GM18505 (cell line): ENCODE results near the gene BBS12.

Experiments
- ATAC-seq: cut with Tn5 transposase; IDR thresholded peaks from one replicate; pipeline ENCODE4 v1.9.1; 2021; ENCODE audit not compliant: unreplicated experiment
- POLR2A ChIP-seq: IDR thresholded peaks from 4 replicates; pipeline ENCODE4 v1.6.1; 2011; ENCODE audit warnings: borderline replicate concordance; ENCODE audit not compliant: insufficient read depth, insufficient read length; ENCODE audit errors: extremely low read depth

The BBS12 gene

DNA sequence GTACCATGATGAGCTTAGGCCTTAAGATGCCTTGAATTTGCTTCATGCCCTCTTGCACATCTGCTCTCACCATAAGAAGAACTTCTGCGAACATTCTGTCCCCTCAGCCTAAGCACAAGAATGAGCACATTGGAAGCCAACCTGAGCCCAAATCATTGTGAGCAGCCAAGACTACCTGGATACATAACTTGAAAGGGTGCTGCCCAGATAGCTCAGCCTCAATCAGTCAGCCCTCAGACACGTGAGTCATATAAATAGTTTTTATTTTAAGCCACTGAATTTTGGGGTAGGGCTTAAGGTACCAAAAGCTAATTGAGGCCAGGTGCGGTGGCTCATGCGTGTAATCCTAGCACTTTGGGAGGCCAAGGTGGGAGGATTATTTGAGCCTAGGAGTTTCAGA, 27.5 kb upstream of the BBS12 start:
- TF ChIP-seq POLR2A = no peak
- ATAC-seq = peak; percentile 46

GRCh38 chr4:122705547-122706117, 26.9 kb upstream of the BBS12 start:
- no peak for ATAC-seq
- TF ChIP-seq POLR2A = no peak

- no peak for ATAC-seq
- no peak for TF ChIP-seq POLR2A
Measured at GRCh38 chr4:122706511-122706910, 26.0 kb upstream of the BBS12 start.

DNA sequence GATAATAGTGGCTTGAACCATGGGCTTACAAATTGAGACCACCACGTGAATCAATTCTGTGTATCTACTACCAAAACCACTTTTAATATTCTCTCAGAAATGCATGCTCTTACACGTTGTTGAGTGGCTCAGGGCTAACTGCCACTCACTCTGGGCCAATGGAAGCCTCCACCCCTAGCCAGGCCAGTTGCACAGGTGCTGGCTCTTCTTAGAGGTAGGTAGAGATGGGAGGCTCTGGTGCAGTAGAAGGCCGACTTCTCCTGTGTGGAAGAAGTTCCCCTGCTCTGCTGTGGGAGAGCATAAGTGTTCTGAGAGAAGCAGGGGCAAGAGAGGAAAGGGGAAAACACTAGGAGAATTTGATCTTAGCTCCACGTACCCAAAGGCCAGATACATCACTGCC, 25.0 kb upstream of the BBS12 start:
- TF ChIP-seq POLR2A = no peak
- no peak for ATAC-seq

DNA sequence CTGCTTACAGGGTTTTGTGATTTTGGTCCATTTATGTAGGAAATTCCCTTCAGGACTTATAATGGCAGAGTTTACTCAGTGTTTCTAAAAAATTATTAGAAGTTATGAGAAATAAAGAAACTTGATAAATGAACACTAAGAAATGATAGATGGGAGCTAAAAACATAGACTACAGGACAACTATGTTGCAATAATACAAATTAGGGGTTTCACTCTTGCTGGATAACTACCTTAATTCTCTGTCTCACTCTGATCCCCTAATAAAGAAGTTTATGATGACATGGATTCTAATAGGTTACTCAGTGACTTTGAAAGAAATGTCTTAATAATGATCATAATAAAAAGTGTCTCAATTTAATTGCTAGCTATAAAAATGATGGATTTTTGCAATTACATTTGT, 23.3 kb upstream of the BBS12 start:
- no peak for ATAC-seq
- TF ChIP-seq POLR2A = no peak

DNA sequence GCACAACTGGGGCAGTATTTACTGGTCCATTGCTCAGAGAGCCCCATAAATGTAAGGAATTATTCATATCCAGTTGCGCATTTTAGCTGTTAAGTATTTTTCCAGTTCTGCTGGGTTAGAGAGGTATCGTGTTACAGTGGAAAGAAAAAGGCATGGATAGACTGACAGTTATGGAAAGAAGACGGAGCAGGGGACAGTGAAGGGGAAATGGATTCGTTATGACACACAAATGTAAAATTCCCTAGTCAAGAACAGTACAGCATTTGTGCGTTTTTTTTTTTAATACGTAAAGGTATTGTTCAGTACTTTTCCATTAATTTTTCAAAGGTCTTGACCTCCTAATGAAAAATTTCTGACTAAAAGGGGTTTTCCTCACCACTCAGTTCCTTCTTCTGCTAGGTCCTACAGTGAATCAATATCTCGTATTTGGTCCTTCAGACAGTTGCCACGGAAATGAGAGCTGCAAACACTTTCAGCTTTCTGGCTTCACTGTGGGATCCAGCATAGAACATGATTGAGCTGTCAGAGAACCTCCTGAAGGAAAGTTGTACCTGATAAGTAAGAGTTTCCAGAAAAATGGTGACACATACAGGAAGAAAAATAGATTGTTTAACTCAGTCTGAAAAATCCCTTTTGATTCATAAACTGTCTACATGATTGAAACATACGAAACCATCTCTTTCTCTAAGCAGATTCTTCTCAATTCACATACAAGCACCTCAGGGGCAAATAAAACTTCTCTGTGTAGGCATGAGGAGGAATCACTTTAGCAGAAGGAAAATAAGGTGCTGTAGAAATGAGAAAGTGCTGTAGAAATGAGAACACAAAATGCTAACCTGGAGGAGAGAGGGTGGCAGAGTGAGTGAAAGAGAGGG, 21.8 kb upstream of the BBS12 start:
- peak; percentile 68 for ATAC-seq

DNA sequence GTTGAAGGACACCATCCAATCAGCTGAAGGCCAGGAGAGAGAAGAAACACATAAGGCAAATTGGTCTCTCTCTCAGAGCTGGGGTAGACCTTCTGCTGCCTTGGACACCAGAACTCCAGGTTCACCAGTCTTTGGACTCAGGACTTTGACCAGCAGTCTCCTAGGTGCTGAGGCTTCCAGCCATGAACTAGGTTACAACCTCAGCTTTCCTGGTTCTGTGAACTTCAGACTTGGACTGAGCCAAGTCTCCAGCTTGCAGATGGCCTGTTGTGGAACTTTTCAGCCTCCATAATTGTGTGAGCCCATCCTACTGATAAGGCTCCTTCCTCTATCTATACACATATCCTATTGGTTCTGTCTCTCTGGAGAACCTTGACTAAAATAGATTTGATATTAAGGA, 20.6 kb upstream of the BBS12 start:
- ATAC-seq = no peak
- TF ChIP-seq POLR2A = no peak

More for the DNA sequence above, 21.8 kb upstream of the BBS12 start:
- TF ChIP-seq POLR2A = no peak

GRCh38 chr4:122712782-122713181, 19.7 kb upstream of the BBS12 start:
- TF ChIP-seq POLR2A = no peak
- no peak for ATAC-seq

- ATAC-seq = no peak
- TF ChIP-seq POLR2A = no peak
Measured at GRCh38 chr4:122715221-122715620, 17.3 kb upstream of the BBS12 start.

GRCh38 chr4:122716825-122717448, 15.6 kb upstream of the BBS12 start:
- TF ChIP-seq POLR2A = no peak

GRCh38 chr4:122718281-122718680, 14.2 kb upstream of the BBS12 start:
- ATAC-seq = no peak
- no peak for TF ChIP-seq POLR2A

More at GRCh38 chr4:122716825-122717448, 15.6 kb upstream of the BBS12 start:
- peak; percentile 72 for ATAC-seq

DNA sequence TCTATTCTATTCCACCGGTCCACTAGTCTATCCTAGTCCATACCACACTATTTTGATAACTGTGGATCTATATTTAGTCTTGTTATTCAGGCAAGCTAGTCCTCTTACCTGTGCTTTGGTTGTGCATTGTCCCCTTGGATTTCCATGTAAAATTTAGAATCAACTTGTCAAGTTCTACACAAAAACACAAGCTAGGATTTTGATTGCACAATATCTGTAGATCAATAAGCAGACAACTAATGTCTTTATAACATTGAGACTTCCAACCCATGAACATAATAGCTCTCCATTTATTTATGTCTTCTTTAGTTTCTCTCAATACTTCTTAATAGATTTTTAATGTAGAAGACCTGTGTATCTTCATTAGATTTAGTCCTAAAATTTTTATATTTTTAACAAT, 10.2 kb upstream of the BBS12 start:
- no peak for ATAC-seq
- no peak for TF ChIP-seq POLR2A

DNA sequence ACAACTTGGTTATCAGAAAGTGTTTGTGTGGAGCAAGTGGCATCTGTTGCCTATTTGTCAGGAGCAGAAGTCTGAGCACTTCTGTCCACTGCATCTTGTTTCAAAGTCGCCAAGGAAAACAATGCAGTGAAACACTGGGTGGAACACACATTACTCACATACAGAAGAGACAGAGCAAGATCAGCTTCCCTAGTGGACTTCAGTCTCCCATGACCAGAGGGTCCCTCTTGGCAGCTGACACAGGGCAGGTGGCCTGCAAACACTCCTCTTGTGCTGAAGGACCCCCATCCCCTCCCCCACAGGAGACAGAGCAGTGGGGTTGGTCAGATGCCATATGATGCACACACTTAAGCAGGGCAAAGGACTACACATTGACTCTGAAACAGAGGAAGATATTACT, 3.6 kb upstream of the BBS12 start:
- ATAC-seq = no peak

DNA sequence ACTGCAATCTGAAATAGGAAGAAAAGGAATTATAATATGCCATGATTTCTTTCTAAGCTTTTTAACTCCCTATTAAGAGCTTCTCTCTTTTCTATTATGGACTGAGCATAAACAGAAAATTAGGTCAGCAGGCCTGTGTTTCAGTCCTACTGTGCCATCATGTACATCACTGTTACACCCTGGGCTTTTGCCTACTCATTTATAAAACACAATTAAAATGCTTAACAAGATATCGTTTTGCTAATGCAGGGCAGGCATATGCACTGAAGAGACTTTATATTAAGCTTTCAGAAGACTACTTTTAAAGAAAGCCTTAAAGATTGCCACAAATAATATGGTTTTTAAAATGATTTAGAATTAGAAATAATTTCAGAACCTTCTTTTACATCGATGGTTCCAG, 828 bp upstream of the BBS12 start:
- TF ChIP-seq POLR2A = no peak
- ATAC-seq = no peak

More for the DNA sequence above, 3.6 kb upstream of the BBS12 start:
- TF ChIP-seq POLR2A = no peak

- TF ChIP-seq POLR2A = no peak
Measured at GRCh38 chr4:122733787-122734120, 1.2 kb downstream of the BBS12 start.

DNA sequence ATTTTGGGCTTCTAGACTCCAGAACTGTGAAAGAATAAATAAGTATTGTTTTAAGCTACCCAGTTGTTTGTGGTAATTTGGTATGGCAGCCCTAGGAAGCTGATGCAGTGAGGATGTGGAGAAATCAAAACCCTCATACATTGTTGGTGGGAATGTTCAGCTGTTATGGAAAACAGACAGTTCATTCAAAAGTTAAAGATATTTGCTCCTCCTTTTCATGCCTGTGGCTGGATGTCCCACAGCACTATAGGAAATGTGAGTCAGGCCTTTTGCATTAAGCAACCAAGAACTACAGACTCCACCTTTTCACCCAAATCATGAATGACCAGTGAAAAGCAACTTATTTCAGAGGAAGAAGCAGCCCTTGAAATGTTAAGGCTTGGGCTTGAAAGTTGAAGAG, 6.7 kb downstream of the BBS12 start:
- ATAC-seq = no peak

More at GRCh38 chr4:122733787-122734120, 1.2 kb downstream of the BBS12 start:
- no peak for ATAC-seq

More for the DNA sequence above, 6.7 kb downstream of the BBS12 start:
- TF ChIP-seq POLR2A = no peak
